GM10248 (cell line): ENCODE results near the gene ANKMY1.

Source experiments
- CTCF ChIA-PET: fragments of 300-600 bp; sonication (Branson Sonifier 250); formaldehyde crosslinking; extraction: SDS; loops from one replicate; lab custom pipeline; 2021; ENCODE audit warnings: antibody characterized with exemption; lab: Yijun Ruan, JAX
- POLR2A ChIA-PET: fragments of 350-650 bp; sonication (Branson Sonifier 250); formaldehyde crosslinking; extraction: SDS; loops from one replicate; lab custom pipeline; 2020; ENCODE audit warnings: antibody characterized with exemption; lab: Yijun Ruan, JAX
- DNase-seq: peaks from one replicate; pipeline ENCODE4 v3.0.0; 2012; ENCODE audit errors: extremely low spot score
- TF ChIP-seq, protein P1 (sequence below): IDR thresholded peaks from 2 replicates; pipeline ENCODE4 v1.5.1; 2012; ENCODE audit warnings: mild to moderate bottlenecking, low read depth; ENCODE audit errors: extremely low read depth, missing control alignments, control extremely low read depth

The ANKMY1 gene

DNA sequence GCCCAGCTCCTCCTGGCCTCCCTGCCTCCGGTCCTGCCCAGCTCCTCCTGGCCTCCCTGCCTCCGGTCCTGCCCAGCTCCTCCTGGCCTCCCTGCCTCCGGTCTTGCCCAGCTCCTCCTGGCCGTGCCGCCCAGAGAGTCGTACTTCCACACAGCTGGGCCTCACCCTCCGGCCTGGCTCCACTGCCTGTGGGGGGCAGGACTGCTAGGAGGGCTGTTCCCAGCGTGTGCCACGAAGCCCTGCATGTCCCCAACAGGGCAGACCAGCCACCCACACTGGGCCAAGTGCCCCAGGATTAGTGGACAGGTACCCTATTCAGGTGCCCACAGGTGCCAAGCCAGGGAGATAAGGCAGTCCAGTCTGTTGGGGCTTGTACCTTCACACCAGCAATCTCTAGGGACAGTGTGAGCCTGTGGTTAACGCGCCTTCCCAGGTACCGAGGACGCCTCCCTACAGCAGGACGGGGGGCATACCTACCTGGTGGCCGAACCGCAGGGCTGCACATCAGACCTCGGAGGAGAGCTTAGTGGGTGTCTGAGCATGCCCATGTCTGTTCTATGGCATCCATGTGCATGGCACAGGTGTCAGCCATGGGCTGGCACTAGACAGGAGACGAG, 117.0 kb downstream of the ANKMY1 start:
- TF ChIP-seq, protein P1, sequence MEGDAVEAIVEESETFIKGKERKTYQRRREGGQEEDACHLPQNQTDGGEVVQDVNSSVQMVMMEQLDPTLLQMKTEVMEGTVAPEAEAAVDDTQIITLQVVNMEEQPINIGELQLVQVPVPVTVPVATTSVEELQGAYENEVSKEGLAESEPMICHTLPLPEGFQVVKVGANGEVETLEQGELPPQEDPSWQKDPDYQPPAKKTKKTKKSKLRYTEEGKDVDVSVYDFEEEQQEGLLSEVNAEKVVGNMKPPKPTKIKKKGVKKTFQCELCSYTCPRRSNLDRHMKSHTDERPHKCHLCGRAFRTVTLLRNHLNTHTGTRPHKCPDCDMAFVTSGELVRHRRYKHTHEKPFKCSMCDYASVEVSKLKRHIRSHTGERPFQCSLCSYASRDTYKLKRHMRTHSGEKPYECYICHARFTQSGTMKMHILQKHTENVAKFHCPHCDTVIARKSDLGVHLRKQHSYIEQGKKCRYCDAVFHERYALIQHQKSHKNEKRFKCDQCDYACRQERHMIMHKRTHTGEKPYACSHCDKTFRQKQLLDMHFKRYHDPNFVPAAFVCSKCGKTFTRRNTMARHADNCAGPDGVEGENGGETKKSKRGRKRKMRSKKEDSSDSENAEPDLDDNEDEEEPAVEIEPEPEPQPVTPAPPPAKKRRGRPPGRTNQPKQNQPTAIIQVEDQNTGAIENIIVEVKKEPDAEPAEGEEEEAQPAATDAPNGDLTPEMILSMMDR, result no peak
- no peak for DNase-seq
- ChIA-PET POLR2A (no interaction called here), CTCF (no interaction called here)

DNA sequence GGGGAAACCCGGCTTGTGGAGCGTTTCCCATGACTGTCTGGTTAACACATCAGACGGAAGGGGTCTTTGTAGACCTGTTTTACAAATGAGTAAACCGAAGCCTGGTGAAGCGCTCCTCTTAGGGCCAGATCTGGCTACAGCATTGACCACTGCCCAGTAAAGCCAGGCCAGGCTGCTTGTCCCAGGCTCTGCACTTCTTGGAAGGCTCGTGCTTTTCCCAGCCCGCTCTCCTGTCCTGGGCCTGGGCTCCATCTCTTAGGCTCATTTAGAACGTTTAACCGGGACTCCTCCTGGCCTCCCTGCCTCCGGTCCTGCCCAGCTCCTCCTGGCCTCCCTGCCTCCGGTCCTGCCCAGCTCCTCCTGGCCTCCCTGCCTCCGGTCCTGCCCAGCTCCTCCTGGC, 117.5 kb downstream of the ANKMY1 start:
- ChIA-PET CTCF (interaction anchor here (1.1 kb wide), 1 partner anchor 14 kb away, joined by 3 read pairs; no protein-coding TSS in a partner anchor), POLR2A (no interaction called here)

DNA sequence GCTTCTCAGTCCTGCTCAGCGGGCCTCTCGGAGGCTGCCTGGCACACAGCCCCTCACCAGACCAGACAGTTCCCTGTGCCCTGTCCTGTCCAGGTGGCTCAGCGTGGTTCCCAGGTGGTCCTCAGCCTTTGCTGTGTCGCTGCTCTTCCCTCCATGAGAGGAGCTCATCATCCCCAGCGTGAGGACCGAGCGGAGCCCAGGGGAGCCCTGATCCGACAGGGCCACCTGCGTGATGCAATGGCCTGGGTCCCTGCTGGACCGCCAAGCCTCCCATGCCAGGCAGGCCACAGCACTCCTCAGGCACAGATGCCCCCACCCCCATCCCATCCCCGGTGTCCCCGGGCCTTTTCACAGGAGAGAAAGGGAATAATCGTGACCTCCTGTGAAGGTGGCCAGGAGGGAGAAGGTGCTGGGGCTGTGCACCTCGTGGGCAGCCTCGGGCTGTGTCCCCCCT, 118.1 kb downstream of the ANKMY1 start:
- DNase-seq, result no peak
- TF ChIP-seq, protein P1, result no peak
- ChIA-PET POLR2A (no interaction called here), CTCF (interaction anchor here (1.1 to 1.6 kb wide), 2 partner anchors 15 to 206 kb away, joined by 3 to 18 read pairs; no protein-coding TSS in a partner anchor)

More for the DNA sequence above, 117.5 kb downstream of the ANKMY1 start:
- DNase-seq, result no peak
- TF ChIP-seq, protein P1, result no peak

DNA sequence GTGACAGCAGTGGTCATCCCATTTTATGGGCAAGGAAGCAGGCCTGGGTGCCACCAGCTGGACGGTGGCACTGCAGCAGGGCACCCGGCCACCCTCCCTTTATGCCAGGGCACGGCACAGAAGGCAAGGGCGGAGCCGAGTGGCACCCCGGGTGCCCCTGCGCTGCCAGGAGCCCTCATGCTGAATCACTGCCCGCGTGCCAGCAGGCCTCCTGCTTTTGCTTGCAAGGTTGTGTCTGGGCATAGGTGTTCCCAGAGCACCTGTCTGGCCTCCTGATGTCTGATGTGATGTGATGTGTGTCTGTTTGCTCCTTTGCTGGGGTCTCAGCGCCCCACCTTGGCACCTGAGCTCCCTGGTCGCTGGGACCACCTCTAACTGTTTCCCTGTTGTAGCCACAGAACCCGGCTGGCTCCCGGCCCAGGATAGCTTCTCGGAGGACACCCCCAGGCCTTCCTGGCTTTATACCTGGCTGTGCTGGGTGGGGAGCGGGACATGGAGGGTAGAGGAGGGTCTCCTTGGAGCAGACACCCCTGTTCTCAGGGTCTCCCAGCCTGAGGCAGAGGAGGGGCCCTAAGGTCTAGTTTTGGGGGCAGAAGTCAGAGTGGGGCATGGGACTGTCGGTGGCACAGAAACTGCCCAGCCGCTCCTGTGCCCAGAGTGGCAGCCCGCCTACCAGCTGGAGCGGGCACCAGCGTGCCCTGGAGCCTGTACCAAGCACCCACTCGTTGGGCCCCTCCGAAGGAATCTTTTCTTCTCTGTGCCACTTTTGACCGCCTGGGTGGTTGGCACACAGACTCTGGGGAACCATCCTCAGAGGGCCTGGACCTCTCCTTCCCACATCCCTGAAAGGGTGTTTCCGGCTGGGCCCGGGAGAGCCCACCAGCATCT, 118.7 kb downstream of the ANKMY1 start:
- DNase-seq, result no peak
- POLR2A ChIA-PET, result no interaction called here

DNA sequence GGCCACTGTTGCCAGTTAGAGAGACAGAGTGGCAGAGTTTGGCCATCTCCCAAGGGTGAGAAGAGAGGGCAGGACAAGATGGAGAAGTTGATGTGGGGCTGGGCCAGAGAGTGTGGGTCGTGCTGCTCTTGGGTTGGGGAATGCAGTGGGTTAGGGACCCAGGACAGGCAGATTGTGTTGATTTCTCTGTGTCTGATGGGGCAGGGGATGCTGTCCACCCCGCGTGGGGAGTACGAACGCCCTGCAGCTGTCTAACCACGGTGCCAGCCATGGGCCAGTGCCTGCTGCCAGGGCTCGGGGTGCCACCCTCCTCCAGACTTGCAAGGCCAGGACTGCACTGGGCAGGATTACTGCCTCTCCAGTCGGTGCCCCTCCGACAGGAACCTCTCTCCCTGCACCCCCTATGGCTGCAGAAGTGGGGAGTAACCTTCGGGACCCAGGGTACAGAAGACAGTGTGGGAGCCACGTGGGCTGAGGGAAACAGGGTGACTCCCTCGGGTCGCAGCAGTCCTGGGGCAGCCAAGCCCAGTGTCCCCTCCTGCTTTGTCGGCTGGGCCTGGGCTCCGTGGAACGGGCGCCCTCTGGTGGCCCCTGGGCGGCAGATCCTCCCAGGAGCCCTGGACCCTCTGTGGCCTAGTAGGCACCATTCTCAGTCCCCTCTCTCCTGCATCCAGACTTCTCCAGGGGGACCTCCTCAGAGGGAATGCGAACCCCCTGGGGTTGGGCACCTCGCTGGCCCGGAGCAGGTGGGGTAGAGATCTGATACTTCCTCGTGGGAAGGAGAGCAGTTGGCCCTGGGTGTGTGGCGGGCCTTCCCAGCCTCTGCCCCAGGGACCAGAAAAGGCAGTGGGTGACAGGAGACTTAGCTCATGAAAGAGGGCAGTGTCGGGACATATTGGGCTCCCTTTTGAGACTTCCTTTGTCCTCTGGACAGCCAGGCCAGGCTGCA, 119.7 kb downstream of the ANKMY1 start:
- DNase-seq, result peak; percentile 89
- TF ChIP-seq, protein P1, result peak; percentile 97
- ChIA-PET POLR2A (no interaction called here), CTCF (interaction anchor here (0.7 to 1.6 kb wide), 5 partner anchors 12 to 380 kb away, joined by 3 to 18 read pairs (median 3); no protein-coding TSS in a partner anchor)

More for the DNA sequence above, 118.7 kb downstream of the ANKMY1 start:
- CTCF ChIA-PET, result interaction anchor here (0.7 to 1.6 kb wide), 6 partner anchors 11 to 380 kb away, joined by 3 to 18 read pairs (median 3); no protein-coding TSS in a partner anchor
- TF ChIP-seq, protein P1, result no peak
